NCI-H2196 (cell line): ENCODE results near the gene SLC2A13.
"Not testable (repeated sequence)": the region's sequence is repeated elsewhere in the genome, so short reads cannot be mapped to it uniquely, and the experiment has no call there.

Source experiments
- DNase-seq: peaks from one replicate; lab custom pipeline; 2025; ENCODE audit not compliant: unreplicated experiment; lab: John Stamatoyannopoulos, UW

Gene SLC2A13

DNA sequence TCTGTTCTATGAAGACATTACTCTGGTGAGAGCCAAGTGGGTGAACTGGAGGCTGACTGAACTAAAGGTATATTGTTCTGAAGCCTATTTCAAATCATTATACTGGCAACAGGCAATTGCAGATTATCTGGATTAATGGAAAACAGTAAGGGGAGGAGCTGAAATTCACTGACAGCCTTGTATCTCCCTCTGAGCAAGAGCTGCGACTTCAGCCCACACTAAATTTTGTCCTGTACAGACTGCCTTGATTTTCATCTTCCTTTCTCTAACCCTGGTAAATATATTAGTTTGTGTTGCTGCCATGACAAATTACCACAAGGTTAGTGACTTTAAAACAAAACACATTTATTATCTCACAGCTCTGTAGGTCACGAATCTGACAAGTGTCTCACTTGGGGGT lies 231.1 kb downstream of the SLC2A13 start:
- no peak for DNase-seq

DNA sequence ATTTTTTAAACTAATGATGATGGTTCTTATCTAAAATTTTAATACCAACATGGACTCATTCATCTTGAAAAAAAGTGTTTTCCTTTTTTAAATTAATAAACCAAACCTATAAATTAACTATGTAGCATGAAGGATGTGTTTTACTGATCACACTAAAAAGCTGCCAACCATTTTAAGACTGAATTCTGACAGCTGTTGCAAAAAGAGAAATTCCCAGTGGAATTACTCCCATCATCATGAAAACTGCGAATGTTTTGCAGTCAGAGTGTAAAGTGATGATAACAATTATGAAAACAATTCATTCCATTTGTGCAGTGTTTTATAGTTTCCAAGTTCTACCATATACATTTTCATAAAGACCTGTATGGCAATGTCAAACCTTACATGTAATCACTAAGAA lies 232.8 kb downstream of the SLC2A13 start:
- DNase-seq = no peak

DNA sequence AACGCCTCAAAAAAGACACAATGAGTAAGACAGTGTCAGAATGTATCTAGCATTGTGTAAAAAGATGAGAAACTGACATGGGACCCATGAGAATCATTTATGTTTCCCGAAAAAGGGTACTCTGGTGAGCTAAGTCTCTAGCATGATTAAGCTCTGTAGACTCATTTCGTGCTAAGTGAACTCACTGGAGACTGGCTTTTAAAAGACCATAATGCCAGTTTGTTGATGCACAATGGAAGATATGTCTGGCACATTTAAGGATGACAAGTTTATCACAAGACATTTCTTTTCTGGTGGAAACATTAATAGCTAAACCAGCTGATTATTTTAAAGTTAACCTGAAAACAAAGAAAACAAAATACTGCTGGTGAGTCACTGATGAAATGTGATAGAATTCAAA lies 233.5 kb downstream of the SLC2A13 start:
- DNase-seq = no peak

DNA sequence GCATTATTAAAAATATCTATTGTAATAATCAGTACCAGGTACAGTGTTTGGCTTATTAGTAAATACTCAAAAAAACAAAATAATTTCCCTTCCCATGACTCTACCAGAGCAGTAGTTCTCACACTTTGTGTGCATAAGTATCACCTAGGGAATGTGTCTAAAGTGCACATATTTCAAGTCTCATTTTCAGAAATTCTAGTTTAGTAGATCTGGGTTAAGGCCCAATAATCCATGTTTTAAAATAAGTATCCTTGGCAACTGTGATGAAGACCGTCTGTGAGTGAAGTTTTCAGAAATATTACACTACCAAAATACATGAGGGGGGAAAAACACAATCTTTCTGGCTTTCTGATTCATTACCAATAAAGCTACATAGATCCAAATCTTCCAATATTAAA lies 237.6 kb downstream of the SLC2A13 start:
- DNase-seq = no peak

DNA sequence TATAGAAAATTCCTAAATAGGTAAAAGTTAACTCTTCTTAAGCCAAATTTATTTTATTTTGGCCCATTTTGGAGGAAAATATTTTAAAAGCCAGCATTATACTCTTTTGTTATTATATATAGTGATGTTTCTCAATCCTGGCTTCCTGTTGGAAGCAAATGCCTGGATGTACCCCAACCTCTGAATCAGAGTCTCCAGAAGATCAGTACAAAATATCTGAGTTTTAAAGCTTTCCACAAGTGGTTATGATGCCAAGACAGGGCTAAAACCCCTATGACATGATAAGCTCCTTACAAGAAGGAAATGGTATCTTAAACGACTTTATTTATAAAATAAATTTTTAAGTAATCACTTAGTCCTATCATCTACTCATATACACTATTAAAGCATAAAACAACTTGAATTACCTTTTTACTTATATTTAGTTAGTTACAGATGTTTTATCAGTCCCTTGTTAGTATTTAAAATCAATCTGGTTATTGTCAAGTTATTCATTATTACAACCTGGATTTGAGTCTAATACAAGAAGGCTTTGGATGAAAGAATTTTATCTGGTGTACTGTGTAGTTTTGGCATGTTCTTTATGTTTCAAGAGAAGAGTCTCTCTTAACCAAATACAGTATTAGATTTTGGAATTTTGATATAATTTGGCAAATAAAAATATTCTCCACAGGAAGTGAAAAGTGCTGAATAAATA lies 238.1 kb downstream of the SLC2A13 start:
- no peak for DNase-seq

DNA sequence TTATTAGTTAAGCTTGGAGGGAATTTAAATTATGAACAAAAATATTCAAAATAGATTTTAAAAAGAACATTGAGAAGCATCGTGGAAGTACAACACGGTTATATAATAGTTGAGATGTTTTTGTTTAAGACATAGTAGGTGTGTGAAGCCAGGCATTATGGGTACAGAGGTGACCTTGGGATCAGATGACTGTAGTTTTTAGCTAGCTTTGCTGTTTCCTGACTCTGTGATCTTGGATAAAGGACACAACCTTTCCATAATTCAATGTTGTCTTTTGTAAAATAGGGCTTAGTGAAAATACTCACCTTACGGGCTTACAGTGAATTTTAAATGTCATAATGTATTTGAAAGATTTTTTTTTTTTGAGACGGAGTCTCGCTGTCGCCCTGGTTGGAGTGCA lies 239.7 kb downstream of the SLC2A13 start:
- DNase-seq = no peak

DNA sequence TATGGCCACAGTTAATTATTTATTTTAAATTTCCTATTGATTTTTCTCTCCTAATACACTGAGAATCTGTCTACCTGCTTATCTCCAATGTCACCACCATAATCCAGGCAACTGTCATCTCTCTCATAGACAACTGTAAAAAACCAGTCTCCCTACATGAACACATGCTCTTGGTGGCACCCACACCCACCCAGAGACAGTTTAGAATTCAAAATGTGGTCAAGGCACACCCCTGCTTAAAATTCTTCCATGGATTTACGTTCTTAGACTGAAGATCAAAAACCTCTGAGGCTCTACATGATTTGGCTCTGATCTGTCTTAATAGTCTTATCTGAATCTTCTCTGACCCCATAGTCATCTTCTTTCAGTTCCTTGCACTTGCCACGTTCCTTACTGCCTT lies 245.2 kb downstream of the SLC2A13 start:
- DNase-seq = no peak

DNA sequence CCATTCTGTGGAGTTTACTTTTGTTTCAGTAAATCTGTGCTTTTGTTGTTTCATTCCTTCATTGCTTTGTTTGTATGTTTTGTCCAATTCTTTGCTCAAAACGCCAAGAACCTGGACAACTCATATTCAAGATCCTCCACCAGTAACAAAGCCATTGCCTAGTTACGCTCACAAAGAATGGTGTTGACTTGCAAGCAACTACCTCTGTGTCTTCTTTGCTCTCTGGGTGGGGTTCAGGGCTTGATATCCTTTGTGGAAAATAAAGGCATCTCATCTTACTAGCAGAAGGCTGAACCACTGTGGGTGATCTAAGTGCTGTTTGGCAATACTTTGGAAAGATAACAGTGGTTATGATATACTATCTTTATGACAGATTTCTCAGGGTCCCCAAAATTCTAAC lies 252.9 kb downstream of the SLC2A13 start:
- no peak for DNase-seq

DNA sequence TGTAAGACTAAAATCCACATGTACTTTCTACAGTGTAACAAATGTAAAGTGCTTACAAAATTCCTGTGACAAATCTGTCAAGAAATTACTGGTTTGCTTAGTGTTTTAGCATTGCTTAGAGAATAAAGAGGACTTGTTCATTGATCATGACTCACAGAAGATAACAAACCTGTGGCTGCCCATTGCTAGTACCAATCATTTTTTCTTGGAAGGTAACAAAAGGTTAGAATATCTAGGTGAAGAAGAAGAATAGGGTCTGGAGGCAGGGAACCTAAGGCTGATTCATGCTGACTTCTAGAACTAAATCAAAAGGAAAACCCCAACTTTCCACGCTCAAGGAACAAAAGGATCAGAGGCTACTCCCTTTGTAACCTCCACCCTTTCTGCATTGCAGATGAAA lies 253.5 kb downstream of the SLC2A13 start:
- no peak for DNase-seq

DNA sequence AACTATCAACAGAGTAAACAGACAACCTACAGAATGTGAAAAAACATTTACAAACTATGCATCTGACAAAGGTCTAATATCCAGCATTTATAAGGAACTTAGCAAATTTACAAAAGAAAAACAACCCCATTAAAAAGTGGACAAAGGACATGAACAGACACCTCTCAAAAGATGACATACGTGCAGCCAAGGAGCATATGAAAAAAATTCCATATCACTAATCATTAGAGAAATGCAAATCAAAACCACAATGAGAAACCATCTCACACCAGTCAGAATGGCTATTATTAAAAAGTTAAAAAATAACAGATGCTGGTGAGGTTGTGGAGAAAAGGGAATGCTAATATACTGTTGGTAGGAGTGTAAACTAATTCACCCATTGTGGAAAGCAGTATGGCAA lies 257.7 kb downstream of the SLC2A13 start:
- not testable (repeated sequence) for DNase-seq

DNA sequence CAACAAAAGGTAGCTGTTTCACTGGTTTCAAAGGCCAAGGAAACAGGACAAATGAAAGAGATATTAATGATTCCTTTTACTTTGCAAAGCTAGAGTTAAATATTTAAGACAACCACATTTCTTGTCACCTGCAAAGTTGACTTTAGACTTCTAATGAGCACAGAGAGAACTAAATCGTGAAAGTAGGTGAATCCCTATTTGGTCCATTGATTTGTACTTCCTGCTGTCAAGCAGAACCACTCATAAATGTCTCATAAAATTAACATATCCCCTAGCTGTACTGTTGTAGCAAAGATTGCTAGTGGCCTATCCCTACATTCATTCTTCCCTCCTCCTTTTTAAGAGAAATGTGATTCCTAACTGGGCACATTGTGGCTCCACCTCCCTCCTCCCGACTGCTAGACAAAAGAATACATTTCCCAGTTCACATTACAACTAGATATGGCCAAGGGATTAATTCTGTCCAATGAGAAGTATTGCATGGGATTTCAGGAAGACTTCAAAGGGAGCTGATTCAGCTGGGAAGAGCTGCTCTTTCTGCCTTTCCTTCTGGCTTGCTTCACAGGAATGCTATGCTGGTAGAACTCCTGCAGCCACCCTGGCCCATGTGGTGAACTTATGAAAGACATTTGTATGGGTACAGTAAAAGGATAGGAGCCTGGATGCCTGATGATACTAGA lies 258.8 kb downstream of the SLC2A13 start:
- no peak for DNase-seq

DNA sequence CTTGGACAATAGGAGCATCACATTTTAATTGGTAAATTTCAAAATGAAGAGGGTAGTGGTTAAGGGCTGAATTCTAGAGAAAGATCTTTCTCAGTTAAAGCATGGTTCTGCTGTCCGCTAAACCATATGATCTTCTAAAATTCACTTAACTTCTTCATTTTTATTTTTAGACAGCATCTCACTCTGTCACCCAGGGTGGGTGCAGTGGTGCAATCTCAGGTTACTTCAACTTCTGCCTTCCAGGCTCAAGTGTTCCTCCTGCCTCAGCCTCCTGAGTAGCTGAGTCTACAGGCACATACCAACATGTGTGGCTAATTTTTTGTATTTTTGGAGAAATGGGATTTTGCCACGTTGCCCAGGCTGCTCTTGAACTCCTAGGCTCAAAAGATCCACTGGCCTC lies 259.6 kb downstream of the SLC2A13 start:
- no peak for DNase-seq

DNA sequence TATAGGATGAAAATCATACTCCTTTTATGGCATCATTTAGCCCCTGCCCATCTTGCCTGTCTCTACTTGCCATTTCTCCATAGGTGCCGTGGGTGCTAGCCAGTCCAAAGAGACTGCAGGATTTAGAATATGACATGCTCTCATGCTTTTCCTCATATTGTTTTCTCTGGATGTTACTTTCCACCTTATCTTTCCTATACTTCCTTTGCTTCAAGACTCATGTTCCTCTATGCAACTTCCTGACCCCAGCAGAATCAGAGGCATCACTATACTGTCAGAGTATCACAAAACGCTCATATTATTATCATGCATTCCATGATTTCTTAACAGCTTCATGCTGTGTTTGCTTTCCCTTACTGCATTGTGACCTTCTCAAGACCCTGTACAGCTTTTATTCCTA lies 265.5 kb downstream of the SLC2A13 start:
- no peak for DNase-seq

DNA sequence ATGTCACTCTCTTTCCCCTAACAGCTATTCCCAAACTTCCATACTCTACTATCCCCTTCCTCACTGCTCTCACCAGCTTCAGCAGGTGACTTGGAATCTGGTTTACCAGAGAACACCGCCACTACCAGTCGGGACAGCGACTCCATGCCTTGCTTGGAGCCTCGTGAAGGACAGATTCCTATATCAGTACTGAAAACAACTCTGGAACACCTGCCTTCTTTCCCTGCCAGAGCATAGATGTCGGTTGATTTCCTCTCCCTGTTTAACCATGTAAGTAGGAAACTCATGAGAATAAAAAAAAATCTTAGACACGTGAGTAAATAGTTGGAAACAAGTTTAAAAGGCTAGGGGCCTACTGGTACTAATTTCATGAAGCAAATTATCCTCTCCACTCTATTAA lies 266.8 kb downstream of the SLC2A13 start:
- no peak for DNase-seq

DNA sequence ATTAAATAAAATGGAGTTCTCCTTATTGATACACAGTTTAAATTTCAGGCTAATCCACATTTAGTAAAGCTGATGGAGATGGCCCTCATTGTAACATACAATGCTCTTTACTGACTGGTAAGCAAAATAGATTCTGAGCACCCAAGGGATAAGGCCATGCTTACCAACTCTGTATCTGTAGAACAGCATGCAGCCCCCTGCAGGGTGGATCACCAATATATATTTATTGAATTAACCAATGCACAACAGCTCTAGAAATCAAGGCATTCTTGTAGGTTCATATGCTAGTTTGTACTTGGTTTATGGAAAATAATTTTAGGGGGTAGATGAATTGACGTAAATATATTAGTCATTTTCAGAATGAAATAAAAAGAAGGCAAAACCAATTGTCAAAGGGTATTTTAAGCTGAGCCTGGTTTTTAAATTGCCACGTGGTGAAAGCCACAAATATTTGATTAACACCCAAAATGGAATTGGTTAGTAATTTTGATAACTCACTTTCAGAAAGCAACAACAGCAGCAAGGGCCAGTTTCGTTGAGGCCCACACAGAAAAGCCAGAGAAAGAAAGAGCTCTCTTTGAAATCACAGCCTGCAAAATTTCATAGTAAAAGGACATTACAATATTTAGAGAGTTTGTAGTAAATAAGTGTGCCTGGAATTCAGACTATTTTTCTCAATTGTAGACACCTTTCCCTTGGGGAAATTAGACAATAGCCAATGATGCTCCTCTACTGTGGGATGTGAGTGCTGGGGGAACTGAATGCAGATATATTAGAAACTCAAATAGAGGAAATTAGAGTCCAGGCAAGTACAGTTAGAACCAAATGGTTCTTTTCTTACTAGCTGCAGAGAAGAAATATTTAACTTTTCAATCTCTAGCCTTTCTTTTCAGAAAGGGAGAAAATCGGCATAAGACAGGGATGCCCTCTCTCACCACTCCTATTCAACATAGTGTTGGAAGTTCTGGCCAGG lies 270.1 kb downstream of the SLC2A13 start:
- no peak for DNase-seq

DNA sequence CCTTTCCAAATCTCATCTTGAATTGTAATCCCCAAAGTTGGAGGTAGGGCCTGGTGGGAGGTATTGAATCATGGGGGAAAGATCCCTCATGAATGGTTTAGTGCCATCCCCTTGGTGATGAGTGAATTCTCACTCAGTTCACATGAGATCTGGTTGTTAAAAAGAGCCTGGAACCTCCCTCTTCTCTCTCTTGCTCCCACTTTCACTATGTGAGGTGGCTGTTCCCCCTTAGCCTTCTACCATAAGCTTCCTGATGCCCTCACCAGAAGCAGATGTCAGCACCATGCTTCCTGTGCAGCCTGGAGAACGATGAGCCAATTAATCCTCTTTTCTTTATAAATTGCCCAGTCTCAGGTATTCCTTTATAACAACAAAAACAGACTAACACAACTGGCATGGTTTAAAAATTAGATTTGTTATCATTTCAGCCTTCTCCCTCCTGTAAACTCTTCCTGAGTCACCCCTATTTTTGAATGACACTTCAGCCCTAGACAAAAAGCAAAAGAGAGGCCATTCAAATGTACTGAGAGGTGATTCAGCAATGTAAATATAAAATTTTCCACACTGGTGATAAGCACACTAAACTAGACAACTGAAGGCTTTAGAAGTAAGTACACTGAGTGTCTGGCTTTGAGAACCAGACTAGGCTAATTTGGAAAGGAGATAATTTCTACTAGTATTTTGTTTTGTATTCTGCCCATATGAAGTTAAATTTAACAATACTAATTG lies 274.1 kb downstream of the SLC2A13 start:
- DNase-seq = no peak

DNA sequence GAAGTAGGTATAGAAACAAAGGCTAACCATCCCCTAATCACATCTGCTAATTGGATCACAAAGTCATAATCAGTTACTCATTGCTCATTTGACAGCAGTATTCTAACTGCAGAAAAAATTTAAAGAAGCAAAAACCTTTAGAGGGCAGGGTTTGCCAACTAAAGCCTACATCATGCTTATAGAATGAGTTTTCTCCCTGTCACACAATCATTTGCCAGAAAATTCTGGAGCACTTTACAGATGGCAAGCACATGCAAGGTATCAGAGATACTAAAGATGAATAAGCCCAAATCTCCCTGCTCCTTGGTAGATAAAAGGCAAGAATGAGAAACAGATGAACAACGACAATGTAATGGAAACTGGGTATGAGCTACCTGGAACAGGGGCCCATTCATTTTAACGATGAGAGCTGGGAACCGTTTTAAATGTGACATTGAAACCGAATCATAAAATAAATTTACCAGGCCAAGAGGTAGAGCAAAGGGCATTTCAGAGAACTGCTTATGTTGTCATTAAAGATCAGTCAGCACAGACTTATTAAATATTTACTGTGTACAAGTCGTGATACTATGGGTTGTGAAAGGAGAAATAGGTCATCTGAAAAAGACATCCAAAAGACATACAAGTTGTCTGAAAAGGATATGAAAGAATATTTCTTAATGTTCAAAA lies 274.9 kb downstream of the SLC2A13 start:
- DNase-seq = no peak

DNA sequence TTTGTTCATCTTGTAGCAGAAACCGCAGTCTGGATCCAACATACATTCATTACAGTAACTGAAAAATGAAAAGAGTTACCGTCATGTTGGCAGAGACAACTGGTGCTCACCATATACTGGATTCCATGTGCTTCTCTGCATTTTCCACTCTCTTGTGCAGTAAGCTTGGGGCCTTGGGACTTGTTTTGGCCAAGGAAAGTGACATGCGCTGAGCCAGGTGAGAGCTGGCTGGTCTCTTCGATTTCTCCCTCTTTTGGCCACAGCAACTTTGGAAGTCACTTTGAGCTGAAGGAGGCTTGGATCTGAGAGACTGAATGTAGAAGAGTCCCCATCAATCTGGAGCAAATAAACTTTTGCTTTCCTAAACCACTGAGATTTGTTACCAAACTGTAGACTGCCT lies 275.7 kb downstream of the SLC2A13 start:
- no peak for DNase-seq

DNA sequence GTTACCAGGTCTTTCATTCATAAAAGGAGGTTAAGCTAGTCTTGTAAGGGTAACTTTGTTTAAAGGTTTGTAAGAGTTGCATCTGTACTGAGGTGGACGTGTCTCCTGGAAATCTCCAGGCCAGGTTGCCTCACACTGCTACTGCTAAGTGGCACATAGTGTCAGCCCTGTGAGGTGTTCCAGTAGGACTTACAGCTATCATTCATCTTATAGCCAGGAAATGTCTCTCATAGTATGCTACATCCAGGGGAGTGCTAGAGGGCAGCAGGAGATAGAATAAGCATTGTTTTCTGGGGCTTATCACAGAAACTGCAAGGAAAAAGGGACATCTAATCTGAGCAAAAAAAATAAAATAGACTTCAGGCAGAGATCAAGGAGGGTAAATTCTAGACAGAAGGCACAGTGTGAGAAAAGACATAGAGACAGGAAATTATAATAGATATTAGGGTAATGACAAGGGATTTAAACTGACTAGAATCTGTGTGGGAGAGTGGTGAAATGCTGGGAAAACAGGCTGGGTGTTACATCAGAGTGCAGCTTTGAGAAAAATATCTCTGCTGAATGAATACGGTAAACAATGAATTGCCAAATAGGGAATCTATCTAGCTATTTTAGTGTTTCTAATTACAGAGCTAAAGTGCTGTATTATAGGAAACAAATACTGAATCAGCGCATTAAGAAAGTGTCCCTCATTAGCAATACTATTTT lies 281.2 kb downstream of the SLC2A13 start:
- no peak for DNase-seq

DNA sequence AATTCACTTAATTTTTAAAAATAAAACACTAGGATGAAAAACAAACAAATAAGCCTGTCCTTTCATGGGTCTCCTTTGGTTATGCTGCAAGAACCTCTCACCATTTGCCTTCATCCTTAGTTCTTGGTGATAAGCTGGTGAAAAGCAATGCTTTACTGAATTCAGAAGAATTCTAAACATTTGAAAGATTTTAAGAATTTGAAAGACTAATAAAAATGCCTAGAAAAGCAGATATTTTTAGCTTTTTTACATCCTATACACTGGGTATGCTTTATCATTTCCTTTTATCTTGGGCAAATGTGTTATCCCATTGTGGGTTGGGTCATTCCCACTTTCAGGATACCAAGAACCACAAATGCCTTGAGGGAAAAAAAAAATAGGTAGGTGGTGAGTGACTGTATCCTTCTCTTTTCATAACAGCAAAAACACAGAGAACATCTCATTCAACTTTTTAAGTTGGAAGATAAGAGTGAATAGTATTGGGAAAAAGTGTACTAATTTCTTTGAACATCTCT lies 289.2 kb downstream of the SLC2A13 start:
- no peak for DNase-seq
